ENCODE measurements around the gene PLIN3. TPM values are rescaled to one million over a fixed set of nuclear protein-coding genes. Genes with fewer than 3 reads are reported as not detected.
"Not testable (repeated sequence)": the region's sequence is repeated elsewhere in the genome, so short reads cannot be mapped to it uniquely, and the experiment has no call there.

Gene PLIN3
- total RNA-seq, 1 experiment from 2014 or later = 104 TPM

DNA sequence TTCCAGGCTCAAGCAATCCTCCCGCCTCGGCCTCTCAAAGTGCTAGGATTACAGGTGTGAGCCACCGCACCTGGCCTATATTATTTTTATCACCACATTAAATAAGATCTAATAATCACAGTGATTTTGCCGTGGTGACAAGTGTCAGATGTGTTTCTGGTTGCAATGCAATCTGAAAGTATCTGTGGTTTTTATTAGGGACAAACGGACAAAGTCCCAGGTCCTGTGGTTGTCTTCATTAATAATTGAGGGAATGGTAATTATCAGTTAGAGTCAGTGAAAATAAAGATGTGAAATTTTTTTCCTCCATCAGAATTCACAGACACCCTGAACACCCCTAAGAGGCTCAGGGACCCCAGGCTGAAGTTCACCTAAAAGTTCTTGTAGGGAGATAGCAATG lies 34.7 kb downstream of the PLIN3 start:
- intact Hi-C loops (cut with micrococcal nuclease; ENCODE audit: unreplicated experiment) = no loop called here
- no peak for DNase-seq
- Histone ChIP-seq H3K4me1 (replicated peaks; ENCODE audit: insufficient read depth) (no peaks in the 10 kb centered on the region), H3K4me3 (no peak overlapping the region), H4K20me1 (ENCODE audit: insufficient read depth) (no peaks in the 10 kb centered on the region), H3K4me2 (no peak overlapping the region), H3K36me3 (ENCODE audit: low read depth) (no peaks in the 10 kb centered on the region), H2AFZ (no peak overlapping the region), H3F3A (ENCODE audit: insufficient read depth, low read depth) (peaks cover 7% of the 10 kb centered on the region), H3K79me2 (ENCODE audit: low read depth) (peaks cover 11% of the 10 kb centered on the region), H3K9me3 (ENCODE audit: insufficient read depth, low read depth) (no peaks in the 10 kb centered on the region), H3K27ac (no peak overlapping the region), H3K9me2 (ENCODE audit: insufficient read depth) (no peaks in the 10 kb centered on the region), H3K27me3 (ENCODE audit: insufficient read depth, low read depth) (no peaks in the 10 kb centered on the region)
- no TSS peak for BruUV-seq (replicated peaks)
- CTCF ChIA-PET = no interaction called here
- TF ChIP-seq, protein P1, sequence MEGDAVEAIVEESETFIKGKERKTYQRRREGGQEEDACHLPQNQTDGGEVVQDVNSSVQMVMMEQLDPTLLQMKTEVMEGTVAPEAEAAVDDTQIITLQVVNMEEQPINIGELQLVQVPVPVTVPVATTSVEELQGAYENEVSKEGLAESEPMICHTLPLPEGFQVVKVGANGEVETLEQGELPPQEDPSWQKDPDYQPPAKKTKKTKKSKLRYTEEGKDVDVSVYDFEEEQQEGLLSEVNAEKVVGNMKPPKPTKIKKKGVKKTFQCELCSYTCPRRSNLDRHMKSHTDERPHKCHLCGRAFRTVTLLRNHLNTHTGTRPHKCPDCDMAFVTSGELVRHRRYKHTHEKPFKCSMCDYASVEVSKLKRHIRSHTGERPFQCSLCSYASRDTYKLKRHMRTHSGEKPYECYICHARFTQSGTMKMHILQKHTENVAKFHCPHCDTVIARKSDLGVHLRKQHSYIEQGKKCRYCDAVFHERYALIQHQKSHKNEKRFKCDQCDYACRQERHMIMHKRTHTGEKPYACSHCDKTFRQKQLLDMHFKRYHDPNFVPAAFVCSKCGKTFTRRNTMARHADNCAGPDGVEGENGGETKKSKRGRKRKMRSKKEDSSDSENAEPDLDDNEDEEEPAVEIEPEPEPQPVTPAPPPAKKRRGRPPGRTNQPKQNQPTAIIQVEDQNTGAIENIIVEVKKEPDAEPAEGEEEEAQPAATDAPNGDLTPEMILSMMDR (conservative IDR thresholded peaks at IDR 0.05) = no peak
- no peak for TF ChIP-seq EZH2 (IDR thresholded peaks at IDR 0.05; ENCODE audit: low read depth)
- POLR2A ChIA-PET (ENCODE audit: unreplicated experiment) = no interaction called here

DNA sequence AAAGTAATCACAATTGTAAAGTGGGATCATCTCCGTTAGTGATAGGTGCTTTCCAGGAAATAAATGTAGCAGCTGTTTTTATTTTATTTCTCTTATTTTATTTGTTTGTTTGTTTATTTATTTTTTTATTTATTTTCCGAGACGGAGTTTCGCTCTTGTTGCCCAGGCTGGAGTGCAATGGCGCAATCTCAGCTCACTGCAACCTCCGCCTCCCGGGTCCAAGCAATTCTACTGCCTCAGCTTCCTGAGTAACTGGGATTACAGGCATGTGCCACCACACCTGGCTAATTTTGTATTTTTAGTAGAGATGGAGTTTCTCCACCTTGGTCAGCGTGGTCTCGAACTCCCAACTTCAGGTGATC lies 35.5 kb downstream of the PLIN3 start:
- DNase-seq; H3F3A ChIP-seq (ENCODE audit: insufficient read depth, low read depth); H3K36me3 ChIP-seq (ENCODE audit: low read depth); intact Hi-C loops (cut with micrococcal nuclease; ENCODE audit: unreplicated experiment); H3K9me3 ChIP-seq (ENCODE audit: insufficient read depth, low read depth); H3K4me1 ChIP-seq (replicated peaks; ENCODE audit: insufficient read depth); H3K9me2 ChIP-seq (ENCODE audit: insufficient read depth); H3K27me3 ChIP-seq (ENCODE audit: insufficient read depth, low read depth); POLR2A ChIA-PET (ENCODE audit: unreplicated experiment); H4K20me1 ChIP-seq (ENCODE audit: insufficient read depth); CTCF ChIA-PET: not testable (repeated sequence)
- Histone ChIP-seq H2AFZ (peak overlapping the region; percentile 85), H3K4me2 (peak overlapping the region; percentile 87), H3K27ac (peak overlapping the region; percentile 54), H3K79me2 (ENCODE audit: low read depth) (peaks cover 11% of the 10 kb centered on the region), H3K4me3 (peak overlapping the region; percentile 81)
- BruUV-seq (replicated peaks) = TSS peak; percentile 91

DNA sequence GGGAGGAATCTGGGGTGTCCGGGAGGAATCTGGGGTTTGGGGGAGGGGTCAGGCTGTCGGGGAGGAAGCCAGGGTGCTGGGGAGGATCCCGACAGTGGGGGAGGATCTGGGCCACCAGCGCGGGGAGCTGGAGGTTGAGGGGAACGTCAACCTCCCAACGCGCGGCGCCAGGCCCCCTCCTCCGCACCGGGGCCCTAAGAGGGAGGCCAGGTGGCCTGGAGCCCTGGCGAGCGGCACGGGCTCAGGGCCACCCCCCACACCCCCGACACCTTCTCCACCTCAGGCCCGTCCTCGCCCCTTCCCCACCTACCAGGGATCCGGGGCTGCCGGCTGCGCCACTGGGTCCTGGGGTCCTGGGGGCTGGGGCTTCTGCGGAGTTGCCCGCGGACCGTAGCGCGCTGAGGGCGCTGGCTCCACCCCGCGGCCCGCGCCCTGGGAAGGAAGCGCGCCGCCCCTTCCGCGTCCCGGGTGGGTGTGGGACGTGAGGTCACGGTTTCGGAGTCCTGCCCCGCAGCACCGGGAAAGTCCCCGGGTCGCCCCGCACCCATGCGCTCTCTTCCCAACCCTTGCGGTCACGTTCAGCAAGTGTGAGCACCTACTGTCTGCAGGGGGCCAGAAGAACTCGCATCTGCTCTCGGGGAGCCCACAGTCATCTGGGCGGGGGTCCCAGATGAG lies 36.0 kb downstream of the PLIN3 start, which contains the start of gene TICAM1:
TSS of gene TICAM1 (minus strand) at position 409 of the 675 bp plus-strand sequence. CDS start 13,335 bp downstream, outside the sequence.
- Histone ChIP-seq H3K27ac (peak within 1 kb of the TSS; percentile 54), H3K27me3 (ENCODE audit: insufficient read depth, low read depth) (no peaks in the 10 kb centered on the region), H3K4me1 (replicated peaks; ENCODE audit: insufficient read depth) (no peaks in the 10 kb centered on the region), H3K79me2 (ENCODE audit: low read depth) (peaks cover 11% of the 10 kb centered on the region), H4K20me1 (ENCODE audit: insufficient read depth) (no peaks in the 10 kb centered on the region), H3K36me3 (ENCODE audit: low read depth) (no peaks in the 10 kb centered on the region), H3K4me2 (peak within 1 kb of the TSS; percentile 87), H2AFZ (peak within 1 kb of the TSS; percentile 85), H3F3A (ENCODE audit: insufficient read depth, low read depth) (peaks cover 7% of the 10 kb centered on the region), H3K4me3 (peak within 1 kb of the TSS; percentile 81), H3K9me2 (ENCODE audit: insufficient read depth) (no peaks in the 10 kb centered on the region), H3K9me3 (ENCODE audit: insufficient read depth, low read depth) (no peaks in the 10 kb centered on the region)
- peak; percentile 38 to 43 for DNase-seq
- POLR2A ChIA-PET (ENCODE audit: unreplicated experiment) = no interaction called here
- CTCF ChIA-PET = no interaction called here
- intact Hi-C loops (cut with micrococcal nuclease; ENCODE audit: unreplicated experiment) = no loop called here
- no peak for TF ChIP-seq EZH2 (IDR thresholded peaks at IDR 0.05; ENCODE audit: low read depth)
- TF ChIP-seq, protein P1 (conservative IDR thresholded peaks at IDR 0.05) = no peak
- no TSS peak for BruUV-seq (replicated peaks)
